Spinal cord (tissue), 10 donors: ENCODE results near the gene GNLY. TPM values are rescaled to one million over a fixed set of nuclear protein-coding genes. Genes with fewer than 3 reads are reported as not detected.
"Not testable (repeated sequence)": the region's sequence is repeated elsewhere in the genome, so short reads cannot be mapped to it uniquely, and the experiment has no call there.

Experiments used
- DNase-seq, 6 donors: peaks; one replicate each; pipeline versions ENCODE4 v3.0.0 to v3.0.0-alpha.2; 2013 to 2015; ENCODE audit warnings: low spot score in 6 of 6, low read depth in 4 of 6
- H3K27ac ChIP-seq: one replicate; pipeline ENCODE4 v1.5.1; 2013; ENCODE audit warnings: low read depth, low read length, control low read depth
- H3K27me3 ChIP-seq: one replicate; pipeline ENCODE4 v1.6.1; 2013; ENCODE audit warnings: low read length; ENCODE audit not compliant: control insufficient read depth, insufficient read depth
- H3K36me3 ChIP-seq: one replicate; pipeline ENCODE4 v1.6.1; 2013; ENCODE audit warnings: low read length; ENCODE audit not compliant: control insufficient read depth, insufficient read depth
- H3K4me1 ChIP-seq: one replicate; pipeline ENCODE4 v1.6.1; 2013; ENCODE audit warnings: low read length; ENCODE audit not compliant: control insufficient read depth, insufficient read depth
- H3K4me3 ChIP-seq: one replicate; pipeline ENCODE4 v1.5.1; 2013; ENCODE audit warnings: low read depth, low read length, control low read depth
- H3K9me3 ChIP-seq: one replicate; pipeline ENCODE4 v1.6.1; 2013; ENCODE audit warnings: low read length; ENCODE audit not compliant: control insufficient read depth, insufficient read depth
- WGBS: methylation state at CpG from one replicate; pipeline ENCODE4 v1.1.5; 2013; ENCODE audit warnings: missing lambda C conversion rate; ENCODE audit not compliant: insufficient coverage; 5-methylcytosine and 5-hydroxymethylcytosine counted together
- polyA plus RNA-seq, 2 donors: library from polyadenylated mRNA; unstranded; fragments of 120-200 nt; gene quantifications; one replicate each; pipeline ENCODE4 v1.2.1, GENCODE V29; 2013; ENCODE audit not compliant: insufficient read length in 2 of 2
- total RNA-seq, 2 donors: library from RNA; depleted of rRNA in 1 of 2; stranded (reverse); fragments of 120-200 nt in 1 of 2; fragments of >200 nt in 1 of 2; gene quantifications; one replicate each; pipeline versions ENCODE4 v1.2.3 to v1.2.4, GENCODE V29; 2013 to 2014
- donor health status: healthy.

The GNLY gene
- total and polyA plus RNA-seq, 4 donors = 0.40 to 0.80 (median 0.55) TPM; not detected in 1

- Histone ChIP-seq H3K27ac (no peak overlapping the region), H3K36me3 (peaks cover 35% of the 10 kb centered on the region), H3K4me3 (no peak overlapping the region), H3K4me1 (no peaks in the 10 kb centered on the region), H3K27me3 (no peaks in the 10 kb centered on the region), H3K9me3 (no peaks in the 10 kb centered on the region)
- WGBS = 69% methylated on average over 2 of the region's 3 CpGs
- DNase-seq = no peak
These were observed 40.2 kb upstream of the GNLY start for GRCh38 chr2:85653996-85654395.

DNA sequence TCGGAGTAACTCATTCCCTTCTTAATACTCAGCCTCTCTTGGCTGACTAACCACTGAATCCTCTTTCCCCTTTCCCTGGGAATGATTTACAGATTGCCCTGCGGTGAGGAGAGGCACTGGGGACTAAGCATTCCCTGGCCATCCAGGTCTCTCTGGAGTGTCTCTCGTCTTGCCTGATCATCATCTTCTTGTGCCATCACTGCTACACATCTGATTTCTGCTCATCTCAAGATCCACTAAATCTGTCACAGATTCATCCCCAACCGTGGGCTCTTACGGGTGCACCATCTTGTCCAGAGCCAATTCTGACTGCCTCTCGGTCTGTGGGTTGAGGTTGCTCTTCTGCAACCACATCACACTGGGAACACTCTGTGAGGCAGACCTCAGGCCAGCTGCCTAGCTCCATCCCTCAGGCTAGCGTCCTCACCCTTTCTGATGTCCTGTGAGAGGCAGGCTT lies 38.2 kb upstream of the GNLY start:
- DNase-seq = no peak
- no peaks in the 10 kb centered on the region for H3K27me3 ChIP-seq
- H3K9me3 ChIP-seq = no peaks in the 10 kb centered on the region
- H3K27ac ChIP-seq = no peak overlapping the region
- 83% methylated on average over 6 of the region's 7 CpGs for WGBS
- H3K4me1 ChIP-seq = no peaks in the 10 kb centered on the region
- no peak overlapping the region for H3K4me3 ChIP-seq
- H3K36me3 ChIP-seq = peaks cover 26% of the 10 kb centered on the region

DNA sequence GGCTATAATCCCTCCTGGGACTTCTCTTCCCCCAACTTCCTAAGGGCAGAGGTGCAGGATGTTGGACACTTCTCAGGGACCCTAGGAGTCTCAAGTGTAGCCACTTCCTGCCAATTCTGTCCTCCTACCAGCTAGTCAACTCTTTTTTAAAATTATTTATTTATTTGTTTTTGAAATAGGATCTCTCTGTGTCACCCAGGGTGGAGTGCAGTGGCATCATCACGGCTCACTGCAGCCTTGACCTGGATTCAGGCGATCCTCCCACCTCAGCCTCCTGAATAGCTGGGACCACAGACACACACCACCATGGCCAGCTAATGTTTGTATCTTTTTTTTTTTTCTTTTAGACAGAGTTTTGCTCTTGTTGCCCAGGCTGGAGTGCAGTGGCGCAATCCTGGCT lies 37.7 kb upstream of the GNLY start:
- no CpG with 5 or more reads among the region's 3 CpGs for WGBS
- H3K4me3 ChIP-seq = no peak overlapping the region

DNA sequence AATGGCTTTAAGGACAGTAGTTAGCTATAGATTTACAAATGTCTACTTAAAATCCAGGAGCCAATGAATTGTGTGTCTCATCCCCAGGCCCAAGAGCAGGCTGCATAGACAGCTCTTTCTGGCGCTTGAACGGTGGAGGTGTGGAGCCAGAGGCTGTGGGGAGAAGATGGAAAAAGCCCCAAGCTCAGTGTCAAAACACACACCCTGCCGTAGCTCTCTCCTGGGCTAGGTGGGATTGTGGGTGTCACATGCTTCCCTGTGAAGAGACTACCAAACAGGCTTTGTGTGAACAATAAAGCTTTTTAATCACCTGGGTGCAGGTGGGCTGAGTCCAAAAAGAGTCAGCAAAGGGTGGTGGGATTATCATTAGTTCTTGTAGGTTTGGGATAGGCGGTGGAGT lies 36.8 kb upstream of the GNLY start:
- H3K27ac ChIP-seq, DNase-seq, H3K4me1 ChIP-seq, H3K4me3 ChIP-seq, H3K9me3 ChIP-seq, H3K27me3 ChIP-seq: not testable (repeated sequence)
- H3K36me3 ChIP-seq = peaks cover 23% of the 10 kb centered on the region
- 100% methylated on average over 3 of the region's 4 CpGs for WGBS

More for the DNA sequence above, 37.7 kb upstream of the GNLY start:
- DNase-seq = no peak
- Histone ChIP-seq H3K27ac (no peak overlapping the region), H3K27me3 (no peaks in the 10 kb centered on the region), H3K36me3 (peaks cover 27% of the 10 kb centered on the region), H3K9me3 (no peaks in the 10 kb centered on the region), H3K4me1 (peaks cover 3% of the 10 kb centered on the region)

DNA sequence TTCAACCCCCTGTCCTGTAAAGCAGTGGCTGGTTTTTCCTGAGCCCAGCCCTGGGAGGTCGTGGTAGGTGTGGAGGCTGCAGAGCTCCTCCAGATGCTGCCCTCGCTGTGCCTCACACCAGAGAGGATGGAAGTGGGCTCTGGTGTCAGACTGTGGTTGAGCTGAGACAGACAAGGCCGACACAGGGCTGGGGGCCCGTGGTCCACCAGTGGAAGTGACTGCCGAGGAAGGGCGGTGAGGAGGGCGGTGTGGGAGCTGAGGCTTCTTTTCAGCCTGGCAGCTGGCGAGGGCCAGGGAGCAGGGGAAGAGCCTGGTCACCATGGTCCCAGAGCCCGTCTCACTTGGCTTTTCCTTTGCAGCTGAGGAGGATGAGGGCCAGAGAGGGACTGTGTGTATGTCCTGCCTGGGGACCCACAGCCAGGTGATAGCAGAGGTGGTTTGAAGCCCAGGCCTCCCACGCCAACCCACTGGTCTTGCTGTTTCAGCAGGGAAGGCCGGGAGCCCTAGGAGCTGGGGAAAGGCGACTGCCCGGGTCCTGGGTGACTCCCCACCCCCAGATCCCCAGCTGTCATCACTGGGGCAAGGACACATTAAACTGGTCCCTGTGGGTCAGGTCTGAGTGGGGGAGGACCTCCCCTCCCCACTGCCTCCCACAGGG lies 34.7 kb upstream of the GNLY start:
- no peak for DNase-seq
- H3K27ac ChIP-seq = no peak overlapping the region
- peaks cover 4% of the 10 kb centered on the region for H3K4me1 ChIP-seq
- H3K36me3 ChIP-seq = peaks cover 17% of the 10 kb centered on the region
- no peak overlapping the region for H3K4me3 ChIP-seq
- no peaks in the 10 kb centered on the region for H3K27me3 ChIP-seq
- 87% methylated on average over 9 of the region's 13 CpGs for WGBS
- H3K9me3 ChIP-seq = no peaks in the 10 kb centered on the region

DNA sequence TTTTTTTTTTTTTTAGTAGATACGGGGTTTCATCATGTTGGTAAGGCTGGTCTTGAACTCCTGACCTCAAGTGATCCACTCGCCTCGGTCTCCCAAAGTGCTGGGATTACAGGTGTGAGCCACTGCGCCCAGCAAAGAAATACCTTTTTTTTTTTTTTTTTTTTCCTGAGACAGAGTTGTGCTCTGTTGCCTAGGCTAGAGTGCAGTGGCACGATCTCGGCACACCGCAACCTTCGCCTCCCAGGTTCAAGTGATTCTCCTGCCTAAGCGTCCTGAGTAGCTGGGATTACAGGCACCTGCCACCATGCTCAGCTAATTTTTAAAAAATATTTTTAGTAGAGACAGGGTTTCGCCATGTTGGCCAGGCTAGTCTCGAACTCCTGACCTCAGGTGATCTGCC lies 33.9 kb upstream of the GNLY start:
- not testable (repeated sequence) for H3K4me3 ChIP-seq, H3K9me3 ChIP-seq, H3K27me3 ChIP-seq, DNase-seq, H3K27ac ChIP-seq, H3K4me1 ChIP-seq
- WGBS = 97% methylated on average over 10 of the region's 11 CpGs
- H3K36me3 ChIP-seq = peaks cover 17% of the 10 kb centered on the region

- Histone ChIP-seq H3K4me1 (peaks cover 4% of the 10 kb centered on the region), H3K9me3 (no peaks in the 10 kb centered on the region), H3K27me3 (no peaks in the 10 kb centered on the region), H3K4me3 (no peak overlapping the region), H3K27ac (no peak overlapping the region), H3K36me3 (peaks cover 17% of the 10 kb centered on the region)
- 79% methylated on average over 6 of the region's 7 CpGs for WGBS
- no peak for DNase-seq
These were observed 33.4 kb upstream of the GNLY start for GRCh38 chr2:85660725-85661124.

DNA sequence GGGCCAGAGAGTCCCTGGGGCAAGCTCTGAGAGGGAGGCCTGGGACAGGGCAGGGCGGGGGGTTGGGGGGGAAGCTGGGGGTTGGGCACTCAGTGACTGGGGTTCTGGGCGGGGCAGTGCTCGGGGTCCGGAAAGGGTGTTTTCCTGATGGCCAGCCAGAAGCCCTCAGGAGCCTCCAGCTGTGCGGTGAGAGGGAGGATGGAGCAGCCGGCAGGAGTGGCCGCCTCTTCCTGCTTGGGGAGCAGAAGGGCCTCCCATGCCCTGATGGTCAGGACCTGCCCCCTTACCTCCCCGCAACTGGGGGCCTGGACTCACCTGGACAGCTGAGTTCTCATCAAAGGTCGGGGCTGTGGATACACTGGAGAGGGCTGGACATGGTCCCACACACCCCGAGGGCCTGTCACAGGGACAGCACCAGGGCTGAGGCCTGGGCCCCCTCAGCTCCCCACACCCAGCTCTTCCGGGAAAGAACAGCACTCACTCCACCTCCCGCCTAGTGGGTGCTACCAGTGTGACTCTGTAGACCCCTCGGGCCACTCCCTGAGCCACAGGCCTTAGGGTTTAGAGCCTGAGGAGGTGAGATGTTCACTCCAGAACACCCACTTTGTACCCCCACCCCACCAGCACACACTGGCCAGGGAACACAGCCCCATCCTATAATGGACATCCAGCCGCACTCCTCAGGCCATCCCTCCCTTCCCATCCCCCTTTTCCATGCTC lies 32.9 kb upstream of the GNLY start:
- no peaks in the 10 kb centered on the region for H3K27me3 ChIP-seq
- 78% methylated on average over 10 of the region's 14 CpGs for WGBS
- no peak for DNase-seq
- no peak overlapping the region for H3K4me3 ChIP-seq
- H3K4me1 ChIP-seq = peaks cover 4% of the 10 kb centered on the region
- peaks cover 17% of the 10 kb centered on the region for H3K36me3 ChIP-seq
- H3K27ac ChIP-seq = no peak overlapping the region
- H3K9me3 ChIP-seq = no peaks in the 10 kb centered on the region

GRCh38 chr2:85662899-85663593 lies 31.1 kb upstream of the GNLY start:
- H3K36me3 ChIP-seq = peaks cover 17% of the 10 kb centered on the region
- H3K27ac ChIP-seq = no peak overlapping the region
- WGBS = 90% methylated on average over 10 of the region's 10 CpGs
- DNase-seq = no peak
- peaks cover 4% of the 10 kb centered on the region for H3K4me1 ChIP-seq
- H3K9me3 ChIP-seq = no peaks in the 10 kb centered on the region
- no peaks in the 10 kb centered on the region for H3K27me3 ChIP-seq
- H3K4me3 ChIP-seq = no peak overlapping the region
